Tibial nerve (tissue), 4 donors: Measurements from ENCODE around the gene PRDM2. TPM values are rescaled to one million over a fixed set of nuclear protein-coding genes. Genes with fewer than 3 reads are reported as not detected.

Experiments
- DNase-seq, 2 donors: peaks; one replicate each; pipeline ENCODE4 v3.0.0-alpha.2; 2019; ENCODE audit warnings: low spot score in 2 of 2
- H3K27ac ChIP-seq, 4 donors: fragments of 200-600 bp; sonication (generic) in 3 of 4; one replicate each; pipeline ENCODE4 v1.5.1; 2017 to 2019; ENCODE audit warnings: mild to moderate bottlenecking in 1 of 4
- H3K27me3 ChIP-seq, 2 donors: fragments of 200-600 bp; sonication (generic) in 1 of 2; one replicate each; pipeline versions ENCODE4 v1.5.1 to v1.6.0; 2017 to 2019
- H3K36me3 ChIP-seq, 3 donors: fragments of 200-600 bp; sonication (generic); one replicate each; pipeline ENCODE4 v1.5.1; 2018 to 2019
- H3K4me1 ChIP-seq, 4 donors: fragments of 200-600 bp; sonication (generic) in 3 of 4; one replicate each; pipeline ENCODE4 v1.5.1; 2017 to 2019
- H3K4me3 ChIP-seq, 4 donors: fragments of 200-600 bp; sonication (generic) in 3 of 4; one replicate each; pipeline ENCODE4 v1.5.1; 2017 to 2019; ENCODE audit warnings: mild to moderate bottlenecking in 1 of 4, moderate library complexity in 1 of 4
- H3K9me3 ChIP-seq, 4 donors: fragments of 200-600 bp; sonication (generic) in 3 of 4; one replicate each; pipeline ENCODE4 v1.5.1; 2017 to 2019
- CTCF ChIP-seq, 5 experiments: fragments of 200-600 bp in 3 of 5; fragments of 450-650 bp in 2 of 5; sonication (generic) in 3 of 5; IDR thresholded peaks; one replicate each; pipeline ENCODE4 v1.5.1; 2016 to 2019; ENCODE audit warnings: antibody characterized with exemption in 5 of 5, mild to moderate bottlenecking in 3 of 5, moderate library complexity in 2 of 5
- EP300 ChIP-seq, 2 donors: sonication (generic); formaldehyde crosslinking; IDR thresholded peaks; one replicate each; pipeline ENCODE4 v1.6.1; 2017; ENCODE audit warnings: antibody characterized with exemption in 2 of 2, mild to moderate bottlenecking in 1 of 2
- POLR2A ChIP-seq, 2 donors: fragments of 450-650 bp; IDR thresholded peaks; one replicate each; pipeline ENCODE4 v1.6.1; 2017; ENCODE audit warnings: antibody characterized with exemption in 2 of 2, mild to moderate bottlenecking in 2 of 2, moderate library complexity in 2 of 2
- WGBS, 2 donors: methylation state at CpG; one replicate each; pipeline ENCODE4 v1.1.5; 2018; 5-methylcytosine and 5-hydroxymethylcytosine counted together
- total RNA-seq, 4 donors: library from RNA; depleted of rRNA; stranded (reverse); fragments of >200 nt; gene quantifications; one replicate each; pipeline ENCODE4 v1.1.0, GENCODE V29; 2016

The PRDM2 gene
- total RNA-seq, 4 donors from 2014 or later = 26.4 to 48.8 (median 46.5) TPM

- Histone ChIP-seq H3K4me1 (peaks cover 0 to 69% (median 9%) of the 10 kb centered on the region in 4 donors), H3K36me3 (no peaks in the 10 kb centered on the region), H3K4me3 (no peak overlapping the region), H3K27ac (no peak overlapping the region), H3K9me3 (no peaks in the 10 kb centered on the region), H3K27me3 (no peaks in the 10 kb centered on the region)
- DNase-seq = no peak
- WGBS, 2 donors = 69 to 74% methylated on average over 9 of the region's 9 CpGs
- TF ChIP-seq POLR2A (IDR thresholded peaks at IDR 0.05) (no peak), EP300 (IDR thresholded peaks at IDR 0.05) (no peak), CTCF (IDR thresholded peaks at IDR 0.05) (no peak)
These were observed 3.8 kb downstream of the PRDM2 start for GRCh38 chr1:13703558-13704490.

DNA sequence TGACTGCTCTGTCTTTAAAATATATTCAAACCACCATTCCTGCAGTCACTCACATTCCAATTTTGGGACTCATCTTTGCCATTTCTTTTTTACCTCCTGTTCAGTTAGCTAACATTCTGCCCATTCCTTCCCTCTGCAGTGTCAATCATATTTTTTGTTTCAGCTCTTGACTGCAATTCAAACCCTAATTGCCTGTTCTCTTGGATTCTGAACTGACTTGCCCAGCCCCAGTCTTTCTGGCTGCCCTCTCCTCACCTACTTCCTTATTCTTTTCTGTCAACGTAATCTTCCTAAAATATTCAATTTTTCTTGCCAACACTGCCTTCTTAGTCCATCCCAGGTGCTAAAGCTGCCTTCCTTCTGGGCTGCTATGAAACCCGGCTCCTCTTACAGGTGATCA lies 6.1 kb downstream of the PRDM2 start:
- 74 to 81% methylated on average over 2 of the region's 2 CpGs for WGBS, 2 donors
- Histone ChIP-seq H3K36me3 (no peaks in the 10 kb centered on the region), H3K9me3 (no peaks in the 10 kb centered on the region), H3K4me1 (peaks cover 0 to 57% (median 7%) of the 10 kb centered on the region in 4 donors), H3K27ac (no peak overlapping the region), H3K27me3 (no peaks in the 10 kb centered on the region), H3K4me3 (no peak overlapping the region)
- no peak for DNase-seq
- TF ChIP-seq CTCF (IDR thresholded peaks at IDR 0.05) = no peak
- TF ChIP-seq EP300 (IDR thresholded peaks at IDR 0.05) = no peak
- TF ChIP-seq POLR2A (IDR thresholded peaks at IDR 0.05) = no peak

DNA sequence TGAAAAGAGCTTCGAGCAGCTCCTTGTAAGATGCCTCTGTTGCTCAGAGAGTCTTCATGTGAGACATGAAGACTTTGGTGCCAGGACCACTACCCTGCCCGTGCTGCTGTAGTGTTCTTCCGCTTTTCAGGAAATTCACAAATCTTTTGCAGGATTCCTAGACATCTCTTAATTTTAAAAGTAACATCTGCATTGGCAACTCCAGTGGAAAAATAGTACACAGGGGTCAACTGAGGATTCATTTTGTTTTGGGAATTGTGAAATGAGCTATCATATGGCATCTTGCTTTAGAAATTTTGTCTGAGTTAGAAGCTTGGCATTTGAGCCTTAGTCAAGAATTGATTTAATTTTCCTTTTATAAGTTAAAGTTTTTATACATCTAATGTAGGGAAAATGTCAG lies 7.2 kb downstream of the PRDM2 start:
- no peaks in the 10 kb centered on the region for H3K9me3 ChIP-seq
- 74 to 77% methylated on average over 3 of the region's 3 CpGs for WGBS, 2 donors
- no peaks in the 10 kb centered on the region for H3K27me3 ChIP-seq
- TF ChIP-seq CTCF (IDR thresholded peaks at IDR 0.05) (no peak), EP300 (IDR thresholded peaks at IDR 0.05) (peak in 1 of 2 donors; percentile 39), POLR2A (IDR thresholded peaks at IDR 0.05) (no peak)
- H3K36me3 ChIP-seq = no peaks in the 10 kb centered on the region
- no peak for DNase-seq
- no peak overlapping the region for H3K4me3 ChIP-seq
- peaks cover 0 to 46% (median 7%) of the 10 kb centered on the region in 4 donors for H3K4me1 ChIP-seq
- no peak overlapping the region for H3K27ac ChIP-seq

DNA sequence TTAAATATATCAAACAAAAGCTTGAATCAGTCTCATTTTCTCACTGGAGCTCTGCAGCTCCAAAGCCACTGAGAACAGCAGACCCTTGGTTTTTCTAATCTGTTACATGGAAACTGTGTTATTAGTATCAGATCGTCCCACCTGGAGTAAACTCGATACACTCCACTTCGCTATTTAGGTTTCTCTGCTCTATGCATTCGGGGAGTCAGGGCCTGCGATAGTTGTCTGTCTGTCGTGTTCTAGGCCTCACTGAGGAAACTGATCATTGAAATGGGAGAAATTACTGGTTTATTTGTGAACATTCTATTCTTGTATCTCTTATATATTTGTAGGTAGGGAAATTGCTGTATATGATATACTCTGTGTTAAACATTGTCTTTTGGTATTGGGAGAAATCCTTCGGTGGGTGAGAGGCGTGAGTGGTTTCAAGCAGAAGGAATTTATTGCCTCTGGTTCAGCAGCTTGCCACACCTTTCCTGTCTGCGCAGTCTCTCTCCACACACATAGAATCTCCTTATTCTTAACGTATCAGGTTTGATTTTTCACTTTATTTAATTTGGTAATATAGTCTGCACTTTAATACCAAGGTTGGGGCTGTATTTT lies 8.5 kb downstream of the PRDM2 start:
- H3K27ac ChIP-seq = no peak overlapping the region
- TF ChIP-seq EP300 (IDR thresholded peaks at IDR 0.05) (no peak), CTCF (IDR thresholded peaks at IDR 0.05) (no peak), POLR2A (IDR thresholded peaks at IDR 0.05) (no peak)
- 79 to 84% methylated on average over 10 of the region's 10 CpGs for WGBS, 2 donors

GRCh38 chr1:13710086-13710485 lies 10.1 kb downstream of the PRDM2 start:
- Histone ChIP-seq H3K36me3 (no peaks in the 10 kb centered on the region), H3K4me1 (peaks cover 0 to 17% (median 0%) of the 10 kb centered on the region in 4 donors), H3K9me3 (no peaks in the 10 kb centered on the region), H3K27ac (no peak overlapping the region), H3K27me3 (no peaks in the 10 kb centered on the region), H3K4me3 (no peak overlapping the region)
- WGBS, 2 donors = 89 to 95% methylated on average over 2 of the region's 2 CpGs
- no peak for DNase-seq
- no peak for TF ChIP-seq CTCF (IDR thresholded peaks at IDR 0.05)
- TF ChIP-seq POLR2A (IDR thresholded peaks at IDR 0.05) = no peak
- no peak for TF ChIP-seq EP300 (IDR thresholded peaks at IDR 0.05)

More for the DNA sequence above, 8.5 kb downstream of the PRDM2 start:
- Histone ChIP-seq H3K27me3 (no peaks in the 10 kb centered on the region), H3K4me3 (no peak overlapping the region), H3K36me3 (no peaks in the 10 kb centered on the region), H3K4me1 (peaks cover 0 to 33% (median 6%) of the 10 kb centered on the region in 4 donors), H3K9me3 (no peaks in the 10 kb centered on the region)
- no peak for DNase-seq
